ENCODE data around the gene KIF26A. TPM values are rescaled to one million over a fixed set of nuclear protein-coding genes. Genes with fewer than 3 reads are reported as not detected.

The KIF26A gene
- total RNA-seq, 1 donor from 2014 or later: 4.4 TPM

DNA sequence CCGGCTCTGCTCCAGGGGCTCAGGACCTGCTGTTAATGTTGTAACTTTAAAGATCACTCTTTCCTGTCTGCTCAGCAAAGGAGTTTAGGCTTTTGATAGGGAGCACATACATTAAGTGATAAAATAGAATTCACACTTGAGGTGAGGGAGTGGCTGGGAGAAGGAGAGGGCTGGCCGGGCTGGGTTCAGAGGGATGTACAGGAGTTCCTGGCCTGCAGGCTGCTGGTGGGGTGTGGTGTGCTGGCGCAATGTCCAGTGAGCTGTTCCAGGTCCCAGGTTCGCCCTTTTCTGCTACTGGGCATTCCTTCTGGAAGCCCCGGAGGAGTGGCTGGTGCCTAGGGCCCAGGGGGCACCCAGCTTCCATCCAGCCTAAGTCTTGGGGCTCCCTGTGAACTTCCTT, 17.8 kb downstream of the KIF26A start:
- Histone ChIP-seq H3K4me1 (no peaks in the 10 kb centered on the region), H3K36me3 (no peaks in the 10 kb centered on the region), H3K27me3 (ENCODE audit: low read depth) (no peaks in the 10 kb centered on the region), H3K4me3 (no peak overlapping the region), H3K27ac (no peak overlapping the region), H3K9me3 (no peaks in the 10 kb centered on the region)
- TF ChIP-seq, protein P1, sequence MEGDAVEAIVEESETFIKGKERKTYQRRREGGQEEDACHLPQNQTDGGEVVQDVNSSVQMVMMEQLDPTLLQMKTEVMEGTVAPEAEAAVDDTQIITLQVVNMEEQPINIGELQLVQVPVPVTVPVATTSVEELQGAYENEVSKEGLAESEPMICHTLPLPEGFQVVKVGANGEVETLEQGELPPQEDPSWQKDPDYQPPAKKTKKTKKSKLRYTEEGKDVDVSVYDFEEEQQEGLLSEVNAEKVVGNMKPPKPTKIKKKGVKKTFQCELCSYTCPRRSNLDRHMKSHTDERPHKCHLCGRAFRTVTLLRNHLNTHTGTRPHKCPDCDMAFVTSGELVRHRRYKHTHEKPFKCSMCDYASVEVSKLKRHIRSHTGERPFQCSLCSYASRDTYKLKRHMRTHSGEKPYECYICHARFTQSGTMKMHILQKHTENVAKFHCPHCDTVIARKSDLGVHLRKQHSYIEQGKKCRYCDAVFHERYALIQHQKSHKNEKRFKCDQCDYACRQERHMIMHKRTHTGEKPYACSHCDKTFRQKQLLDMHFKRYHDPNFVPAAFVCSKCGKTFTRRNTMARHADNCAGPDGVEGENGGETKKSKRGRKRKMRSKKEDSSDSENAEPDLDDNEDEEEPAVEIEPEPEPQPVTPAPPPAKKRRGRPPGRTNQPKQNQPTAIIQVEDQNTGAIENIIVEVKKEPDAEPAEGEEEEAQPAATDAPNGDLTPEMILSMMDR (IDR thresholded peaks at IDR 0.05): no peak
- ATAC-seq: no peak
- no peak for DNase-seq
- intact Hi-C loops (cut with DNase I): no loop called here

DNA sequence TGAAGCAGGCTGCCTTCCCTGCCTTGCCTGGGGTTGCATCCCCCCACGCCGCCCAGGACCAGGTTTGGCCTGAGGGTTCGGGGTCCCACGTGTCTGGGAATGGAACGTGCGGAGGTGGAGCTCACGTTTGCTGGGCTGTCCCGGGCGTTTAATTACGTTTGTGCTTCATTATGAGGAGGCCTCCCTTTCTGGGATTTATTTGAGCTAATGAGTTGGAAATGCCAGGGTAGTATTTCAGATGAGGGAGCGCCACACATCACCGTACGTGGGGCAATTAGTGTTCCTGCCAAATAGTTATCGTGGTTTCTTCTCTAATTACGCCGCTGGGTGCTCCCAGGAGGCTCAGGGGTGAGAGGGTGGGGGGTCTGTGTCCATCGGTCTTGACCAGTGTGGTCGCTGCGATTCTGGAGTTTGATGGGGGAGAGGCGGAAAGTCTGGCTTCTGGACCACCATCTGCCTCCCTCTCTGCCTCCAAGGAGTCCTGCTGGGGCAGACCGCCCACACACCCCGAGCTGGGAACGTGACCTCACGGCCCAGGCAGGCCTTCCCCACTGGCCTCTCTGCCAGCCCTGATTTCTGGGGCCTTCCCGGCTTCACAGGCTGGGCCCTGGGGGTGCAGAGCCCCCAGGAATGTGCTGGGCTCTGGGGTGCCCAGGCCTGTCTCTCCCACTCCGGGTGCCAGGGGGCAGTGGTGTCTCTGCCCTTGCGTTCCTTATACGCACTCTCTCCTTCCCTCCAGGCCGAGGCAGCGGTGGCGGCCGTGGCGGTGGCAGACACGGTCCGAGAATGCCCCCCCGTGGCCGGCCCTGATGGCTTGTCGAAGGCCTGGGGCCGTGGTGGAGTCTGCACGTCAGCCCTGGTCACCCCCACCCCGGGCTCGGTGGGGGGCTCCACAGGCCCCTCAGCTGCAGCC, 18.9 kb downstream of the KIF26A start:
- Histone ChIP-seq H3K4me1 (no peaks in the 10 kb centered on the region), H3K27me3 (ENCODE audit: low read depth) (no peaks in the 10 kb centered on the region), H3K27ac (no peak overlapping the region), H3K36me3 (no peaks in the 10 kb centered on the region), H3K4me3 (no peak overlapping the region), H3K9me3 (no peaks in the 10 kb centered on the region)
- DNase-seq (no peak), ATAC-seq (no peak)
- intact Hi-C loops (cut with DNase I): no loop called here
- TF ChIP-seq, protein P1 (IDR thresholded peaks at IDR 0.05): no peak

DNA sequence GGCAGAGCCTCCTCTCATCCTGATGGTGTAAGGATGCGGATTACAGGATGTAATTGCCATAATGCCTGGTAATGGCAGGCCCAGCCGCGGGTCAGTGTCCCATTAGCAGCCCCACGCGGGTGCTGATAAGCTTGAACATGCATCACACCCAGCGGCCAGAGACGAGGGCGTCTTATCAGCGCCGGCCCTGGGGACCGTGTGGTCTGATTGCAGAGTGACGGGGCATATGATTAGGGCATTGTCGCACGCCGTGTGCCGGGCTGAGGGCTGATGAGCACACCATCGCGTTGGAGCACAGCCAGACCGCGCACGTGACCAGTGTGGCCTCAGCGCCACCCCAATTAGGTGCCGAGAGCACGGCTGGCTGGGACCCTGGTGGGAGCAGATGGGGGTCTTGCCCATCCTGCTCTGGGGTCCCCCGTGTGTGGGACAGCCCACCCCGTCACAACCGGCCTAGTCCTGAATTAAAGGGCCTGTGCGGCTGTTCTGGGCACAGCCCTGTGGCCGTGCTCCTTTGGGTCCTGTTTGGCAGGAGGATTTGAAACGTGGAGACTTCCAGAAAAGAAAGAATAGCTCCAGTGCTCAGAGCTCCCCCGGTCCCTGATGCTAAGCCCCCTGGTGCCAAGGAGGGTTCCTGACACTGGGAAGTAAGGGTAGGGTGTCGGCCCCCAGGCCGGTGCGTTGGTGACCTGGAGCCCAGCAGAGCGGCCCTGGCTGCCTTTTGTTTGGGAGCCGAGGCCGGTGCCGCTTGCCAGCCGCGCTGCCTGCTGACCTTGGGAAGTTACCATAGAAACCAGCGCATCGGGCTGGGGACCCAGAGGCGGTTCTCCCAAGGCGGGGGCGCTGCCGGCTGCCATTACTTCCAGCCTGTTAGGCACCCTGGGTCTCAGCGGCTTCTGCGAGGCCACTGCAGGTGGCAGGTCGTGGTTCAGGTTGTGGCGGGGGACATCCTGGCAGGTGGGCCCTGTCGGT, 20.7 kb downstream of the KIF26A start:
- no peaks in the 10 kb centered on the region for H3K4me1 ChIP-seq
- ATAC-seq (no peak), DNase-seq (no peak)
- no peak overlapping the region for H3K27ac ChIP-seq
- TF ChIP-seq, protein P1 (IDR thresholded peaks at IDR 0.05): no peak
- intact Hi-C loops (cut with DNase I): no loop called here
- H3K27me3 ChIP-seq (ENCODE audit: low read depth): no peaks in the 10 kb centered on the region
- no peaks in the 10 kb centered on the region for H3K36me3 ChIP-seq
- no peaks in the 10 kb centered on the region for H3K9me3 ChIP-seq
- no peak overlapping the region for H3K4me3 ChIP-seq

DNA sequence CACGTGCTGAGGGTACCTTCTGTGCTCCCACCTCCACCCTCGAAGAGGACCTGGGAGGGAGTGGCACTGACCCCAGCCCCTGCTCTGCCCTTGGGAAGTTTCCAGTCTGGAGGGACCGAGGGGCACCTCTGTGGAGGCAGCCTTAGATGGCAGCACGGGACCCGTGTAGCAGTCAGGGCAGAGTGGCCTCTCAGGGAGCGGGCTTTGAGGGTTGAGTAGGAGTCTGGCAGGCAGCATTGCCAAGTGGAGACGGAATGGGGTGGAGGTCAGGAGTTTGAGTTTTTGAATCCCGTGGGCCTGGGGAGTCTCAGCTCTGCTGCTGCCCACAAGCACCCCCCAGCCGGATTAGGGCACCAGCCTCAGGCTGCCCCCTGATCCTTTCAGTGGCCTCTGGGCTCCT, 21.6 kb downstream of the KIF26A start:
- intact Hi-C loops (cut with DNase I): no loop called here
- TF ChIP-seq, protein P1 (IDR thresholded peaks at IDR 0.05): no peak
- Histone ChIP-seq H3K4me3 (no peak overlapping the region), H3K27me3 (ENCODE audit: low read depth) (no peaks in the 10 kb centered on the region), H3K36me3 (no peaks in the 10 kb centered on the region), H3K9me3 (no peaks in the 10 kb centered on the region), H3K27ac (no peak overlapping the region), H3K4me1 (no peaks in the 10 kb centered on the region)
- no peak for DNase-seq
- no peak for ATAC-seq

DNA sequence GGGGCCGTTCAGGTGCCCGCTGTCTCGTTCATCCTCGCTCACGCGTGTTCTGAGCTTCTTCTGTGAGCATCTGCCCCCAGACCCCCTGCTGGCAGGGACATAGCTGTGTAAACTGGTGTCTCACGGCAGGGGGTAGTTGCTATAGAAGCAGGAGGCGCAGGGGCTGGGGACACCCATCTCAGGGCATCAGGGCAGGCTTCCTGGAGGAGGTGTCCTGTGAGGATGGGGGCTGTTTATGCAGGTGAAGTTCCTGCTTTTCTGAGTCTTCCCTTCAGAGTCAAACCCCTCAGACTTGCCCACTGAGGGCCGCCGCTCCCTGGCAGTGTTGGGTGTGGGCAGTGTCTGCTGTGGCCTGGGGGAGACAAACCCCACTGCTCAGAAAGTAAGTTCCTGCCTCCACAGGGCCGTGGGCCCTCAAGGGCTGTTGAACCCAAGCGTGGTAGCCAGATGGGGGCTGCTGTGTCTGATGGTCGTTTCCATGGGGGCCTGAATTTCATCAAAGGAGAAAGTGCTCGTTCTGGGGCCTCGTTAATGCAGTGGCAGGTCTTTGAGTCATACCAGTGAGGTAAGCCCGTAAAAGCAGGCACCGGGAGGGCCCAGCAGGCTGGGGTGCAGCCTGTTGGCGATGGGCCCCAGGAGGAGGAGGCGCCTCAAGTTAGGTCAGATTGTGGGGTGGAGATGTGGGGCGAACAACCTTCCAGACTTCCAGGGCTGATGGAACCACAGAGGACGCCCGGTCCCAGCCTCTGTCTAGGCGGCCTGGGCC, 23.4 kb downstream of the KIF26A start:
- Histone ChIP-seq H3K36me3 (no peaks in the 10 kb centered on the region), H3K9me3 (no peaks in the 10 kb centered on the region), H3K4me3 (no peak overlapping the region), H3K27me3 (ENCODE audit: low read depth) (no peaks in the 10 kb centered on the region), H3K4me1 (no peaks in the 10 kb centered on the region), H3K27ac (no peak overlapping the region)
- intact Hi-C loops (cut with DNase I): no loop called here
- TF ChIP-seq, protein P1 (IDR thresholded peaks at IDR 0.05): no peak
- ATAC-seq (no peak), DNase-seq (no peak)

Measured in lower lobe of right lung (tissue), 2 donors.